H9 (cell line): ENCODE results near the gene SIT1. TPM values are rescaled to one million over a fixed set of nuclear protein-coding genes. Genes with fewer than 3 reads are reported as not detected.

ENCODE experiments used
- DNase-seq: peaks from one replicate; pipeline ENCODE4 v3.0.0-alpha.2; 2017
- H2AFZ ChIP-seq: one replicate; pipeline ENCODE4 v1.6.1; 2013; ENCODE audit warnings: mild to moderate bottlenecking, low read length, control low read depth, moderate library complexity
- H2AK5ac ChIP-seq: 2 replicates; pipeline ENCODE4 v1.6.1; 2013; ENCODE audit warnings: low read length, control low read depth, mixed read lengths; ENCODE audit not compliant: insufficient read length
- H2BK120ac ChIP-seq: one replicate; pipeline ENCODE4 v1.6.1; 2013; ENCODE audit warnings: low read depth, mild to moderate bottlenecking, low read length, control low read depth, inconsistent platforms; ENCODE audit not compliant: poor library complexity, severe bottlenecking
- H2BK12ac ChIP-seq: 2 replicates; pipeline ENCODE4 v1.6.1; 2013; ENCODE audit warnings: low read length, control low read depth, mixed read lengths, low read depth; ENCODE audit not compliant: insufficient read length
- H2BK15ac ChIP-seq: 2 replicates; pipeline ENCODE4 v1.6.1; 2013; ENCODE audit warnings: low read depth, low read length, control low read depth
- H2BK20ac ChIP-seq: one replicate; pipeline ENCODE4 v1.6.1; 2013; ENCODE audit warnings: low read depth, mild to moderate bottlenecking, low read length, control low read depth, inconsistent platforms; ENCODE audit not compliant: poor library complexity, severe bottlenecking
- H2BK5ac ChIP-seq: 2 replicates; pipeline ENCODE4 v1.6.1; 2013; ENCODE audit warnings: low read length, control low read depth, mixed read lengths; ENCODE audit not compliant: insufficient read length
- H3K14ac ChIP-seq: 2 replicates; pipeline ENCODE4 v1.6.1; 2013; ENCODE audit warnings: low read length, control low read depth; ENCODE audit not compliant: insufficient read depth
- H3K18ac ChIP-seq: 2 replicates; pipeline ENCODE4 v1.6.1; 2013; ENCODE audit warnings: low read depth, mild to moderate bottlenecking, mixed read lengths, low read length, control low read depth; ENCODE audit not compliant: insufficient read length
- H3K23ac ChIP-seq: 2 replicates; pipeline ENCODE4 v1.6.1; 2013; ENCODE audit warnings: low read length, control low read depth, mixed read lengths, low read depth; ENCODE audit not compliant: insufficient read length
- H3K23me2 ChIP-seq: 2 replicates; pipeline ENCODE4 v1.6.1; 2013; ENCODE audit warnings: low read depth, mild to moderate bottlenecking, mixed read lengths, low read length, control low read depth; ENCODE audit not compliant: insufficient read length, poor library complexity, severe bottlenecking
- H3K27ac ChIP-seq: 2 replicates; pipeline ENCODE4 v1.5.1; 2013; ENCODE audit warnings: low read length, control low read depth, mixed read lengths, low read depth; ENCODE audit not compliant: insufficient read length
- H3K27me3 ChIP-seq: 2 replicates; pipeline ENCODE4 v1.6.1; 2013; ENCODE audit warnings: low read length, control low read depth, inconsistent platforms; ENCODE audit not compliant: insufficient read depth
- H3K4ac ChIP-seq: 2 replicates; pipeline ENCODE4 v1.6.1; 2013; ENCODE audit warnings: low read depth, mild to moderate bottlenecking, control low read depth, inconsistent platforms, low read length, moderate library complexity
- H3K4me1 ChIP-seq: 2 replicates; pipeline ENCODE4 v1.6.1; 2013; ENCODE audit warnings: low read length, control low read depth, inconsistent platforms; ENCODE audit not compliant: insufficient read depth
- H3K4me2 ChIP-seq: 2 replicates; pipeline ENCODE4 v1.6.1; 2013; ENCODE audit warnings: low read length, control low read depth, mixed read lengths; ENCODE audit not compliant: insufficient read length, insufficient read depth
- H3K56ac ChIP-seq: 2 replicates; pipeline ENCODE4 v1.6.1; 2013; ENCODE audit warnings: low read depth, mild to moderate bottlenecking, mixed read lengths, low read length, control low read depth; ENCODE audit not compliant: insufficient read length
- H3K79me1 ChIP-seq: 2 replicates; pipeline ENCODE4 v1.6.1; 2013; ENCODE audit warnings: low read depth, mild to moderate bottlenecking, moderate library complexity, low read length, control low read depth, inconsistent platforms; ENCODE audit not compliant: insufficient read depth, poor library complexity, severe bottlenecking
- H3K79me2 ChIP-seq: 2 replicates; pipeline ENCODE4 v1.6.1; 2013; ENCODE audit warnings: low read length, control low read depth, inconsistent platforms; ENCODE audit not compliant: insufficient read depth
- H3K9ac ChIP-seq: 2 replicates; pipeline ENCODE4 v1.6.1; 2013; ENCODE audit warnings: low read length, control low read depth, mixed read lengths; ENCODE audit not compliant: insufficient read length; ENCODE audit errors: extremely low read depth
- H3K9me3 ChIP-seq: one replicate; pipeline ENCODE4 v1.6.1; 2013; ENCODE audit warnings: low read depth, low read length, inconsistent platforms; ENCODE audit not compliant: control insufficient read depth
- H3T11ph ChIP-seq: one replicate; pipeline ENCODE4 v1.6.1; 2013; ENCODE audit warnings: mild to moderate bottlenecking, low read length, control low read depth, inconsistent platforms
- H4K20me1 ChIP-seq: one replicate; pipeline ENCODE4 v1.6.1; 2013; ENCODE audit not compliant: control insufficient read depth, insufficient read length, insufficient read depth
- H4K5ac ChIP-seq: 2 replicates; pipeline ENCODE4 v1.6.1; 2013; ENCODE audit warnings: low read depth, mild to moderate bottlenecking, mixed read lengths, low read length, control low read depth; ENCODE audit not compliant: insufficient read length
- H4K8ac ChIP-seq: replicated peaks from 2 replicates; pipeline ENCODE4 v1.6.1; 2013; ENCODE audit warnings: low read length, control low read depth, mixed read lengths, low read depth; ENCODE audit not compliant: insufficient read length
- H4K91ac ChIP-seq: 2 replicates; pipeline ENCODE4 v1.6.1; 2013; ENCODE audit warnings: low read depth, mild to moderate bottlenecking, moderate library complexity, mixed read lengths, low read length, control low read depth; ENCODE audit not compliant: insufficient read length
- H3K27ac Mint-ChIP-seq, 3 experiments: 2 replicates in 2 of 3; 3 replicates in 1 of 3; pipeline ENCODE4 v1.8.0; 2020 to 2021; ENCODE audit warnings: mixed read lengths in 3 of 3, mild to moderate bottlenecking in 1 of 3, moderate library complexity in 1 of 3
- H3K27me3 Mint-ChIP-seq: 2 replicates; pipeline ENCODE4 v1.8.0; 2021; ENCODE audit warnings: low read depth, mild to moderate bottlenecking, moderate library complexity, mixed read lengths
- H3K36me3 Mint-ChIP-seq, 3 experiments: 2 replicates in 2 of 3; 3 replicates in 1 of 3; pipeline ENCODE4 v1.8.0; 2020 to 2021; ENCODE audit warnings: low read depth in 3 of 3, mixed read lengths in 3 of 3; ENCODE audit not compliant: insufficient read depth in 1 of 3
- H3K4me1 Mint-ChIP-seq, 2 experiments: 2 replicates each; pipeline ENCODE4 v1.8.0; 2020; ENCODE audit warnings: mixed read lengths in 2 of 2
- H3K4me3 Mint-ChIP-seq, 2 experiments: 2 replicates in 1 of 2; 3 replicates in 1 of 2; pipeline ENCODE4 v1.8.0; 2020 to 2021; ENCODE audit warnings: mild to moderate bottlenecking in 2 of 2, mixed read lengths in 2 of 2, moderate library complexity in 1 of 2
- H3K9me3 Mint-ChIP-seq, 2 experiments: 2 replicates in 1 of 2; 3 replicates in 1 of 2; pipeline ENCODE4 v1.8.0; 2020; ENCODE audit warnings: mild to moderate bottlenecking in 2 of 2, mixed read lengths in 2 of 2, moderate library complexity in 1 of 2
- WGBS: extraction: QIAGEN DNeasy Blood & Tissue Kit; methylation state at CpG from one replicate; pipeline ENCODE4 v1.1.7; 2013; ENCODE audit warnings: missing lambda C conversion rate, low lambda C conversion rate, mixed read lengths; ENCODE audit not compliant: insufficient read length; ENCODE audit errors: extremely low coverage; 5-methylcytosine and 5-hydroxymethylcytosine counted together
- total RNA-seq: library from RNA; stranded (reverse); gene quantifications from 2 replicates; pipeline ENCODE4 v1.2.1, GENCODE V29; 2021
- TF ChIP-seq, protein P1 (sequence below): fragments of 200-600 bp; sonication (generic); conservative IDR thresholded peaks from 3 replicates; pipeline ENCODE4 v1.8.0; 2021; ENCODE audit warnings: antibody characterized with exemption, mild to moderate bottlenecking

Gene SIT1
- total RNA-seq, 1 experiment from 2014 or later, result 1.6 TPM

DNA sequence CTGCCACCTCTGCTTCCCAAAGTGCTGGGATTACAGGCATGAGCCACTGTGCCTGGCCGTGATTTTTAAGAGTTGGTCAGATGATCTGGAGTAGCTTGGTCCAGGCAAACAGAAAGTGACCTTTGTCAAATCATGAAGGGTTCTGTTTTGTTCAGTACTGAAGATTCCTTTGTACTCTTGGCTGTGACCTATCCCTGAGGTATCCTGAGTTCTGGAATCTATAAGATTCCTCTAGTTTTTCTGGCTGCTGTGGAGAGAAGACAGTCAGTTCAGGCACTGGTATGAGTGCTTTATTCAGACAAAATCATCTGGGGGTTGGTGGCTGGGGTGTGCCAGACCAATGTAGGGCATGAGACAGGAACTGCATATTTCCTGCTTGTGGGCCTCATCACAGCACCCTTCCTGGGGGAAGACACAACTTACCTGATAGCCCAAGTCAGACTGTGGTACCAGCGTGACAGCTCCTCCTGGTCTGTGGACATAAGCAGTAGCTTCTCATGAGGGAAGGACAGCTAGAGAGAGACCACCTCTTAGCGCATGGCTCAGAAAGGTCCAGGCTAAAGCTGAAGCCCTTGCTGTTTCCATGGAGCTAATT lies 11.1 kb upstream of the SIT1 start:
- Mint-ChIP-seq H3K27ac (peak overlapping the region in 1 of 3 experiments; percentile 40; a peak in 2 of 7 replicates), H3K9me3 (peaks cover 2 to 3% of the 10 kb centered on the region in 2 experiments; a peak in 3 of 5 replicates), H3K4me1 (peaks cover 33 to 43% of the 10 kb centered on the region in 2 experiments), H3K36me3 (peaks cover 28 to 40% (median 37%) of the 10 kb centered on the region in 3 experiments), H3K27me3 (peaks cover 18% of the 10 kb centered on the region), H3K4me3 (no peak overlapping the region)
- Histone ChIP-seq H2AK5ac (no peak overlapping the region), H4K8ac (no peak overlapping the region), H3T11ph (no peak overlapping the region), H2BK12ac (no peak overlapping the region), H3K79me1 (no peaks in the 10 kb centered on the region), H2BK15ac (no peak overlapping the region), H3K27me3 (no peaks in the 10 kb centered on the region), H3K23me2 (peaks cover 19% of the 10 kb centered on the region), H3K4me1 (peaks cover 3% of the 10 kb centered on the region; the same call in 1 of the 2 replicates), H3K9me3 (no peaks in the 10 kb centered on the region), H2AFZ (no peak overlapping the region), H4K91ac (no peak overlapping the region), H2BK120ac (no peak overlapping the region), H3K23ac (no peak overlapping the region), H3K27ac (no peak overlapping the region), H3K4me2 (no peak overlapping the region), H4K20me1 (no peaks in the 10 kb centered on the region), H3K4ac (no peak overlapping the region), H3K9ac (no peak overlapping the region), H3K14ac (no peak overlapping the region), H2BK20ac (no peak overlapping the region), H2BK5ac (no peak overlapping the region), H3K18ac (no peak overlapping the region), H3K56ac (no peak overlapping the region), H3K79me2 (no peaks in the 10 kb centered on the region), H4K5ac (no peak overlapping the region)
- TF ChIP-seq, protein P1, sequence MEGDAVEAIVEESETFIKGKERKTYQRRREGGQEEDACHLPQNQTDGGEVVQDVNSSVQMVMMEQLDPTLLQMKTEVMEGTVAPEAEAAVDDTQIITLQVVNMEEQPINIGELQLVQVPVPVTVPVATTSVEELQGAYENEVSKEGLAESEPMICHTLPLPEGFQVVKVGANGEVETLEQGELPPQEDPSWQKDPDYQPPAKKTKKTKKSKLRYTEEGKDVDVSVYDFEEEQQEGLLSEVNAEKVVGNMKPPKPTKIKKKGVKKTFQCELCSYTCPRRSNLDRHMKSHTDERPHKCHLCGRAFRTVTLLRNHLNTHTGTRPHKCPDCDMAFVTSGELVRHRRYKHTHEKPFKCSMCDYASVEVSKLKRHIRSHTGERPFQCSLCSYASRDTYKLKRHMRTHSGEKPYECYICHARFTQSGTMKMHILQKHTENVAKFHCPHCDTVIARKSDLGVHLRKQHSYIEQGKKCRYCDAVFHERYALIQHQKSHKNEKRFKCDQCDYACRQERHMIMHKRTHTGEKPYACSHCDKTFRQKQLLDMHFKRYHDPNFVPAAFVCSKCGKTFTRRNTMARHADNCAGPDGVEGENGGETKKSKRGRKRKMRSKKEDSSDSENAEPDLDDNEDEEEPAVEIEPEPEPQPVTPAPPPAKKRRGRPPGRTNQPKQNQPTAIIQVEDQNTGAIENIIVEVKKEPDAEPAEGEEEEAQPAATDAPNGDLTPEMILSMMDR, result no peak
- no peak for DNase-seq
- WGBS, result no CpG with 5 or more reads among the region's 3 CpGs
